ENCODE data around the gene EDIL3.

GRCh38 chr5:83925321-83925954 lies 459.2 kb downstream of the EDIL3 start:
- TF ChIP-seq SIN3A (IDR thresholded peaks at IDR 0.05; ENCODE audit: borderline replicate concordance, insufficient read depth, low read length) (no peak), REST (IDR thresholded peaks at IDR 0.05; ENCODE audit: insufficient read depth in 1 of 2, low read depth in 2 of 2, low read length in 2 of 2) (no peak), POLR2AphosphoS5 (IDR thresholded peaks at IDR 0.05; ENCODE audit: low read depth, low read length) (no peak), TAF1 (IDR thresholded peaks at IDR 0.05; ENCODE audit: borderline replicate concordance, insufficient read depth, low read length) (no peak), FOXP2 (optimal IDR thresholded peaks at IDR 0.05; ENCODE audit: borderline replicate concordance, extremely low read depth, extremely low read length, insufficient read depth) (no peak)

Data from PFSK-1 (cell line).